HG03039 (cell line): ENCODE measurements around the gene KCTD19.

ENCODE experiments used
- ATAC-seq: cut with Tn5 transposase; IDR thresholded peaks from one replicate; pipeline ENCODE4 v1.9.1; 2021; ENCODE audit warnings: mild to moderate bottlenecking, moderate library complexity; ENCODE audit not compliant: unreplicated experiment

The KCTD19 gene

DNA sequence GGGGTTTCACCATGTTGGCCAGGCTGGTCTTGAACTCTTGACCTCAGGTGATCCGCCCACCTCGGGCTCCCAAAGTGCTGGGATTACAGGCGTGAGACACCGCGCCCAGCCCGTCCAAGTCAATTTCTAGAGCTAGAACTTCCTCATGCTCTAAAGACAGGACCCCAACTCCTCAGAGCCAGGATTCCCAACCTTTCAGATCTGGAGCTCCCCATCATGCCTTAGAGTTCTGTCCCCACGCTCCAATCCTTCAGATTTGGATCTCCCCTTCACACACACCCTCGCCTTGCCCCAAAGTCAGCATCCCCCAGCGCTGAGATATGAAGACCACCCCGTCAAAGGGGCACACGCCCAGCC, 448 bp downstream of the KCTD19 start:
- no peak for ATAC-seq

DNA sequence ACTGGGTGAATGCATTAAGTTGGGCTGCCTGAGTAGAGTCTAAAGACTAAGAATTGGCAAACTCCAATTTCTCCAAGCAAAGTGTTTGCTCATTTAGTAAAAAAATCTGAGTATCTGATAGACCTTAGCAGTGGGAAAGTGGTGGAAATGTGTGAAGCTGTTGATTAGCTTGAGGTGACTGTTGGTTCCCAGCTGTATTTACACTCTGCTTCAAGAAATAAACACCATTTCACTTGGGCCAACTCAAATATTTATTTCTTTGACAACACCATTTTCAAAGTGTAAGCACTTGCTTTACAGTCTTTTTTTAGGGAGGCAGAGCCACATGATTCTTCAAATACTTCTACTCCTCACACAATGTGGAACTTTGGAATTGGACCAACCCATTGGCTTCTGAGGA, 8.7 kb downstream of the KCTD19 start:
- no peak for ATAC-seq

DNA sequence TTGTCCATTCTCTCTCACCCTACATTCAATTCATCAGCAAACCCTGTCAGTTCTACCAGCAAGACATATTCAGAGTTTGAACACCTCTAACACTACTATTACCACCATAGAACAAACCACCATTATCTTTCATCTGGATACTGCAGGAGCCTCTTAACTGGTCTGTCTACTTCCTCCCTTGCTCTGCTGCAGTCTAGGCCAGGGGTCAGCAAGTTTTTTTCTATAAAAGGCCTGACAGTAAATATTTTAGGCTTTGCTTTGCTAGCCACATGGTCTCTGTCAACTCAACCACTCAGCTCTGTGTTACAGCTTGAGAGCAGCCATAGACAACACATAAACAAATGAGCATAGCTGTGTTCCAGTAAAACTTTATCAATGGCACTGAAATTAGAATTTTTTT, 13.8 kb downstream of the KCTD19 start:
- ATAC-seq: no peak

GRCh38 chr16:67311607-67312488, 14.7 kb downstream of the KCTD19 start:
- peak; percentile 74 for ATAC-seq

GRCh38 chr16:67310561-67310960, 16.0 kb downstream of the KCTD19 start:
- no peak for ATAC-seq

GRCh38 chr16:67305216-67306071, 21.1 kb downstream of the KCTD19 start:
- ATAC-seq: no peak

DNA sequence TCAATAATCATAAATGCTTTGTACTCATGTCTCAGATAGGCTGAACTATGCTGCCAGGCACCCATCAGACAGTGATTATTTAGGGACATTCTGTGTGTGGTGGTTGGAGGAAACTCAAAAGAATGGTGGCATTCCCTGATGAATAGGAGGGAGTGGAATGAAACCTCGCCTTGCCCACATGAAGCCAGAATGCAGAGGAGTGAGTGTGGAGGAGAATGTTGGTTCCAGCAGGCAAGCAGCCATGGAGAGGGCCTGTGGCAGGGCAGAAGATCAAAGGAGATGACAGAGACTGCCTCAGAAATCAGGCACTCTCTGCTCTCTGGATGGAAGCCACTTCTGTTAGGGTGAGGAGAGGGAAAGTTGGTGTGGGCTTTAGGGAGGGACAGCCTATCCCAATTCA, 22.5 kb downstream of the KCTD19 start:
- ATAC-seq: no peak

DNA sequence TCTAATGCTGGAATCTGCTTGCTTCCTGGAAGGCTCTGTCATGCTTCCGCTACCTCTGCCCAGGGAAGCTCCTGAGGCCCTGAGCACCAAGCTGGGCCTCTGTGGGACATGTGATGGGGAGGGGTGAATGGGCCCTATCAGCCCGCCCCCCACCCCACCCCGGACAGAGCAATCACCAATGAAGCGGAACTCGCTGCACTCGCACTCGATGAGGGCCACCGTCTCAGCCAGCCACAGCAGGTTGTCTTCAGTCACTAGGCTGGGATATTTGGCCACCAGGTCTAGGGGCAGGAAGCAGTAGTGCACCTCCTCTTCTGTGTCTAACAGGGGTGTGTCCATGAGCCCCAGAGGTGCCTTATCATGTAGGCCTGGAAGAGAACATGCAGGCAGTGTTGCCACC, 23.6 kb downstream of the KCTD19 start:
- no peak for ATAC-seq

- no peak for ATAC-seq
Observed at GRCh38 chr16:67302076-67302475, 24.5 kb downstream of the KCTD19 start.

DNA sequence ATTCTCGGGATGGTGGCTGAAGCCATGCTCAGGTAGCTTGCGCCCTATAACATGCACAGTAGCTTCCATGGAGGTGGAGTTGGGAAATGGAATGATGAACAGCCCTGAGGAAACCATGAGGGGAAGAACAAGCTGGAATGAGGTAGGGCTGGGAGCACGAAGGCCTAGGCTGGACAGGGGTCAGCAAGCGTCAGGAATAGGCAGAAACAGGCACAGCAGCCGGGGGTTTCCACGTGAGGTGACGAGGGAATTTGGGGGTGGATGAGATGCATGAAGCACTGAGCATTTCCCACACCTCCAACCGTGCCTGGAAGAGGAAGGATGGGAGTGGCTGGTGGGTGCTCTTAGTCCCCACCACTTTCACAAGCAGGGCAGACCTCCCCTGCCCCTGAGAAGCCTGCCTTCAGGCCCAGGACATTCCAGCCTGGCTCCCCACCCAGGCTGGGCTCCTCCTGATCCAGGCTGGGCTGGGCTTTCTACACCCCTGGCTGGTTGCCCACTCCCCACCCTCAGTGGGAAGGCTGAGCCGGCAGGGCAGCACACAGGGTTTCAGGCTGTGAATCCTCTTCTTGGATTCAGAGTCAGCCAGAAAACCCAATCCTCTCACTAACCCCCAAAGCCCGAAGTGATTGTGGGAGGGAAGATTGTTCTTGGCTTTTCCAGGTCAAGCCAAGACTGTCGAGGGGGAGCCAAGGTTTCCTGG, 25.3 kb downstream of the KCTD19 start:
- ATAC-seq: no peak

DNA sequence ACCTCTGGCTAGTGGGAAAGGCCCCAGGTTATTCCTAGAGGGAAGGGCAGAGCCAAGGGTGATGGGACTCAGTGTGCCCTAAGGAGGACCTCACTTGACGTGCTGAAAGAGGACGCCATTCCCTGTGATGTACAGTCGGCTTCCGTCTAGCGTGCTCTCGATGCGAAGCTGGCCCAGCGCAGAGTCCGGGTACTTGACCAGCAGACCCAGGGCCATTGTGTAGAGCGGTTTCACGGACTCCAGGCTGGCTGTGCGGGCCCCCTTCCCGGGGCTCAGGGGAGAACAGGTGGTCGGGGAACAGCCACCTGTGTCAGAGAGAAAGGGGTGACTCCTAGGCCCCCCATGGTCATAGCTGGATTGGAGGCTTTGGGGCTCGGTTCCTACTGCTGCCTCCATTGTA, 27.3 kb downstream of the KCTD19 start:
- no peak for ATAC-seq

GRCh38 chr16:67298277-67298676, 28.3 kb downstream of the KCTD19 start:
- no peak for ATAC-seq

DNA sequence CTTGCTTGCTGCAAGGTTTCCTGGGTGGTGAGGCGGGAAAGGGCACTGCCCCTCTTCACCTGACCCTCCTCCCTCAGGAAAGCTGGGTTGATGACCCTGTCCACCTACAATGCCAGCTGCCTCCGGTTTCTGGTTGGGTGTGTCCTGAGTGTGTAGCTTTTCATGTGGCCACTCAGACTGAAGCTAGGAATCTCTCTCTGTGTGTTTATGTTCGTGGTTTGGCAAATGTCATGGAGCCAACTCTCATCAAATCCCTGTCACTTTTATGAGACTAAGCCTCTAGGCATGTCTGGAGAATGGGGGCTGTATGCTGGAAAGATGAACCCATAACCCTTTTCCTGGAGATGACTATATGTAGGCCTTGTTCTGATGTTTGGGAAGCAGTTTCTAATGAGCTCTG, 30.1 kb downstream of the KCTD19 start:
- ATAC-seq: no peak

- no peak for ATAC-seq
Observed at GRCh38 chr16:67294938-67295361, 31.6 kb downstream of the KCTD19 start.

DNA sequence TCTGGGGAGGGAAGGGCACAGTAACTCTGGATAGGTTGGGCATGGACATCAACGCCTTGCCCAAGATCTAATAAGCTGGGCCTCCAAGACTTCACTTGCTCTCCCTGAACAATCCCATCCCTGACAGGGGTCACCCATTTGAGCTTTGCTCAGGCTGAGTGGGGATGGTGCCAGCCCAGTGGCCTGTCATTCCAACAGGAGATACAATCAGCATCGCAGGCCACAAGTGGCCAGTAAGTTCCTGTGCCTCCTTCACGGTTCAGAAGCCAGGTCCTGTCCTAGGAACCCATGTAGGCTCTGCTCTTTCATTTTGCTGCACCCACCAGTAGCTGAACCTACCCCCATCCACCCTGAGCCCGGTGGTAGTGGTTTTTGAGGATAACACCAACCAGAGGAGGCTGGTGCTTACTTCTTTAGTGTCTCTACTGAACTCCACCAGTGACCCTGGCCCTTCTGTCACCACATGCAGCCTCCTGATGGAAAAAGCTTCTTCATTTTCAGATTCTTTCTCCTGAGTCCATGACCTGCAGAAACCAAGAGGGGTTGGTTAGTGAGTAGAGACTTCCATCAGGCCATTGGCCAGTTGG, 32.3 kb downstream of the KCTD19 start:
- ATAC-seq: no peak

DNA sequence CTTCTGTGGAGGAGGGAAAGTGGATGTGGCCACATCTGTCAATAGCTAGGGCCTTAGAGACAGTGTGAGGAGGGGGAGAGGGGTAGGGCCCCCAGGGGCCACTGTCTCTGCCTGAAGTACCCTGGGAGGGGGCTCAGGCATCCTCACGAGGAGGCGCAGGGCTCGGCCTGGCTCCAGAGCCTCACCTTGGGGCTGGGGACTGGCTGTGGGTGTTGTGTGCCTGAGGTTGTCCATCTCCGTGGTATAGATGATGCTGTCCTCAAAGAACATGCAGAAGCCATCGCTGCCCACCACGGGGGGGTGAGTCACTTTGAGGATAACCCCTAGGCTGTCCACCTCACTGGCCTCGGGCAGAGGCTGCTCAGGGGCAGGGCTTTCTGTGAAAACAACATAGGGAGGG, 35.1 kb downstream of the KCTD19 start:
- no peak for ATAC-seq

GRCh38 chr16:67287960-67288359, 38.6 kb downstream of the KCTD19 start:
- ATAC-seq: no peak

- ATAC-seq: no peak
Observed at GRCh38 chr16:67286441-67287235, 39.9 kb downstream of the KCTD19 start.

DNA sequence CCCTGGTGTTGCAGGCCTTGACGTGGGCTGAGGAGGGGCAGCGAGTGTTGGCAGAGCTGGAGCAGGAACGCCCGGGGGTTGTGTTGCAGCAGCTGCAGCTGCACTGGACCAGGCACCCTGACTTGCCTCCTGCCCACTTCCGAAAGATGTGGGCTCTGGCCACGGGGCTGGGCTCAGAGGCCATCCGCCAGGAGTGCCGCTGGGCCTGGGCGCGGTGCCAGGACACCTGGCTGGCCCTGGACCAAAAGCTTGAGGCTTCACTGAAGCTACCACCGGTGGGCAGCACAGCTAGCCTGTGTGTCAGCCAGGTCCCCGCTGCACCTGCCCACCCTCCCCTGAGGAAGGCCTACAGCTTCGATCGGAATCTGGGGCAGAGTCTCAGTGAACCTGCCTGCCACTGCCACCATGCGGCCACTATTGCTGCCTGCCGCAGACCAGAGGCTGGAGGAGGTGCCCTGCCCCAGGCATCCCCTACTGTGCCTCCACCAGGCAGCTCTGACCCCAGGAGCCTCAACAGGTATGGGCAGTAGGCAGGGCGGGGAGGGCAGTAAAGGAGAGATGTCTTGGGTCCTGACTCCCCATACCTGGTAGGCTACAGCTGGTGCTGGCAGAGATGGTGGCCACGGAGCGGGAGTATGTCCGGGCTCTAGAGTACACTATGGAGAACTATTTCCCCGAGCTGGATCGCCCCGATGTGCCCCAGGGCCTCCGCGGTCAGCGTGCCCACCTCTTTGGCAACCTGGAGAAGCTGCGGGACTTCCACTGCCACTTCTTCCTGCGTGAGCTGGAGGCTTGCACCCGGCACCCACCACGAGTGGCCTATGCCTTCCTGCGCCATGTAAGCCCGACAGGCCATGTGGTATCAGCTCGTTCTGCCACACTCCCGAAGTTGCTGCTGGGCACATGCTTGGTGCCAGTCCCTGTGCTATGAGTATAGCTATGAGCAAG, 41.6 kb downstream of the KCTD19 start:
- no peak for ATAC-seq
